Measurements from ENCODE around the gene YAP1.

YAP1 gene

DNA sequence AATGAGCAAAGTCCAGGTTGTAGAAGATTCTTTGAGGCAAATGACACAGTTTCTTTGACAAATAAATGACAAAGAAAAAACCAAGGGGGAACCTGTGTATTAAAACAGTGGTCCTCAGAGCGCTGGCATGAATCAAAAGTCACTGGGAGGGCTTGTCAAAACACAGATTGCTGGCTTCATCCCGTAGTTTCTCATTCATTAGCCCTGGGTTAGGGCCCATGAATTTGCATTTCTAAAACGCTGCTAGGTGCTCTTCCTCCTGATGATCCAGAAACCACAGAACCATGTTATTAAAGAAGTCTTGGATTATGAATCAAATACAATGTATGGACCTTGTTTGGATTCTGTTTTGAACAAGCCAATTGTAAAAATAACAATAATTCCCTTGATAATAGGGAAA, 92.7 kb downstream of the YAP1 start:
- no peak for DNase-seq

- no peak for DNase-seq
These were observed 93.9 kb downstream of the YAP1 start for GRCh38 chr11:102204174-102204573.

- DNase-seq = no peak
These were observed 95.6 kb downstream of the YAP1 start for GRCh38 chr11:102205805-102206204.

GRCh38 chr11:102208835-102209234, 98.6 kb downstream of the YAP1 start:
- no peak for DNase-seq

DNA sequence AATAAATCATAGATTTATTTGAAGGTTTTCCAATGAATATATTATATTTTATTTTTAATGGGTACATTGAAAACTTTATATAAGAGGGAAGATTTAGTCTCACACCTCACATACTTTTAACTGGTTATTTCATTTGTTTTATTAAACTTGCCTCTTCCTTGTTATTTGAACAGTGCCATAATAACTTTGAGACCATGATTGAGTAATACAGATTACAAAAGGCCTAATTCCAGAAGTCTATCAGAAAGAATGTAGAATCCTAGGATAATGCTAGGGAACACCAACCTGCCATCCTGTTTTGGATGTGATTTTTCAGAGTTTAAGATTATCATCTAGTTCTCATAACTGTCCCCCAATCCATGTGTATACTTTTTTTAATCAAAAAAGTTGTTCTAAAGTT, 104.4 kb downstream of the YAP1 start:
- no peak for DNase-seq

- no peak for DNase-seq
These were observed 106.3 kb downstream of the YAP1 start for GRCh38 chr11:102216433-102217075.

GRCh38 chr11:102220728-102221467, 110.7 kb downstream of the YAP1 start:
- no peak for DNase-seq

- no peak for DNase-seq
These were observed 113.6 kb downstream of the YAP1 start for GRCh38 chr11:102223859-102224258.

DNA sequence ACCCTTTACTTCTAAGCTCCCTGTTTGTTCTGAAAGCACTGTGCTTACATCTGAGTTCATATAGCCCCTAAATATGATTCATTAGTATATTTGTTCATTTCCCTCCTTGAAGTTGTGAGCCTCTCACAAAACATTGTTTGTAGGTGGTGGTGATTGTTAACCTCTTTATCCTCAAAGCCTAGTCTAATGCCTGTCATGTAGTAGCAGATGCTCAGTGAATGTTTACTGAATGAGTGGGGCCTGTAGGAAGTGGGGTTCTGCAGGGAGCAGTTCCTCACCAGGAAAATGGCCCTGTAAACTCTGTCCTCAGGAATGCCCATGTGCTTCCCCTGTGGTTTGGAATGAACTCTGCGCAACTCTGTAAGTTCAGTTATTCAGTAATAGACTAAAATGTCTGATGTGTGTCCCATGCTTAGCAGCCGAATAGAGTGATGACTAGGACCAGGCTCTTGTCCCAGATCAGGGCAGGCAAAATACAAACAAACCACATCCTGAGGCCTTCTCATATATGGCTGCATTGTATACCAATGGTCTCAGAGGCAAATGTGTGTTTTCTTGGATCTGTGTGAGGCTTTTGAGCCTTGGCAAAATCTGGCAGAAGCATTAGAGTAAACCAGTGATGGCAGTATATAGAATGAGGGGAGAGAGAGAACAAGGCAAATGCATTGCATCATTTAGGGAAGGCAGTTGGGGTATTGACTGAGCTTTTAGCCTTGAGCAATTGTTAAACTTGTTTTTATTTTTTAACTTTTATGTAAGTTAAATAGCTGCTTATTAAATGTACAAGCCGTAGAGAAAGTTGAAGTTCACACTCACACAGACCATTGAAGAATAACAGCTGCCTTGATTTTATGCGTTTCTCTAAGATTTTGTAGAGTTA, 115.7 kb downstream of the YAP1 start:
- DNase-seq = no peak

DNA sequence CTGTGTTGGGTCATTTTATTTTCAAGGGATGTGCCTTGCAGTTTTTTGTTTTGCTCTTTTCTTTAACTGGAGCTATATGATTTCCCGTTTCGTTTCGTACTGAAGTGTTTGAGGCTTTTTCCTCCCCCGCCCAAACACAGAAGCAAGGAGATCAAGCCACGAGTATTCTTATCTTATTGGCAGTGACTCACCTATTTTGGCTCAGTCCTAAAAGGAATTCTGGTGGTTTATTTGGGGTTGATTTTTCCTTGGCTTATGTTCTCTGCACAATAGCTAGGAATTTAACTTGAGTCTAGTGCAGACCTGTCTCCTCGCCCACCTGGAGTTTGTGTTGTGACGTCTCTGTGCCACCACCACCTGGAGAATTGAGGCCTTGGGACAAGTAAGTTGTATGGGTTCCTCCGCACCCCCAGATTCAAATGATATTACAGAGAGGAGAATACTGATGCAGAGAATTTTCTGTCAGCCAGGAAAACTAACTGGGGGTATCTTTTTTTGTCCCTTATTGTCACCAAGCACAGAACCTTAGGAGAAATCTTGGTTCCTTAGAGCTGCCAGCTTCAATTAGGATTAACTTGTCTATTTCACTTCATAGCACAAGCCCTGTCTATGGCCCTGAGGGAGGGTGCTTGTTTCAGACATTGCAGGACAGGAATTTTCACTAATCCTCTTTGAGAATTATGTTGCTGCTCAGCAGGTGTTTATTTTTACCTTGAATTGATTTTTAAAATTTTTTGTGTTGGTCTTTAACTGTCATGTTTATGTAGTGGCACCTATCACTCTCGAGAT, 116.6 kb downstream of the YAP1 start:
- DNase-seq = no peak

- DNase-seq = no peak
These were observed 119.4 kb downstream of the YAP1 start for GRCh38 chr11:102229510-102230123.

- DNase-seq = no peak
These were observed 119.9 kb downstream of the YAP1 start for GRCh38 chr11:102230186-102230585.

DNA sequence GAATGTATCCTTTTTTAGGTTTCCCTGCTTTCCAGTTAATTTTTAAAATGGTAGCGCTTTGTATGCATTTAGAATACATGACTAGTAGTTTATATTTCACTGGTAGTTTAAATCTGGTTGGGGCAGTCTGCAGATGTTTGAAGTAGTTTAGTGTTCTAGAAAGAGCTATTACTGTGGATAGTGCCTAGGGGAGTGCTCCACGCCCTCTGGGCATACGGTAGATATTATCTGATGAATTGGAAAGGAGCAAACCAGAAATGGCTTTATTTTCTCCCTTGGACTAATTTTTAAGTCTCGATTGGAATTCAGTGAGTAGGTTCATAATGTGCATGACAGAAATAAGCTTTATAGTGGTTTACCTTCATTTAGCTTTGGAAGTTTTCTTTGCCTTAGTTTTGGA, 120.7 kb downstream of the YAP1 start:
- no peak for DNase-seq

- no peak for DNase-seq
These were observed 124.7 kb downstream of the YAP1 start for GRCh38 chr11:102234779-102235439.

- no peak for DNase-seq
These were observed 127.0 kb downstream of the YAP1 start for GRCh38 chr11:102237096-102237735.

- no peak for DNase-seq
These were observed 128.2 kb downstream of the YAP1 start for GRCh38 chr11:102238391-102238821.

- no peak for DNase-seq
These were observed 129.2 kb downstream of the YAP1 start for GRCh38 chr11:102239448-102239847.

GRCh38 chr11:102239911-102240310, 129.7 kb downstream of the YAP1 start:
- no peak for DNase-seq

- no peak for DNase-seq
These were observed 130.3 kb downstream of the YAP1 start for GRCh38 chr11:102240502-102240901.

- no peak for DNase-seq
These were observed 130.8 kb downstream of the YAP1 start for GRCh38 chr11:102241026-102241425.

- DNase-seq = no peak
These were observed 133.2 kb downstream of the YAP1 start for GRCh38 chr11:102243399-102243884.
